C4-2B (cell line): ENCODE data around the gene SOS1.

Experiments
- H3K27ac ChIP-seq: fragments of 450-650 bp; 2 replicates; pipeline ENCODE4 v1.5.1; 2017
- ZFX ChIP-seq: fragments of 450-650 bp; IDR thresholded peaks from 2 replicates; pipeline ENCODE4 v1.6.1; 2017
- TF ChIP-seq, protein P1 (sequence below): fragments of 450-650 bp; conservative IDR thresholded peaks from 2 replicates; pipeline ENCODE4 v1.5.1; 2017; ENCODE audit warnings: mild to moderate bottlenecking

SOS1 gene

GRCh38 chr2:39109537-39109936, 11.3 kb downstream of the SOS1 start:
- no peak overlapping the region for H3K27ac ChIP-seq
- TF ChIP-seq, protein P1, sequence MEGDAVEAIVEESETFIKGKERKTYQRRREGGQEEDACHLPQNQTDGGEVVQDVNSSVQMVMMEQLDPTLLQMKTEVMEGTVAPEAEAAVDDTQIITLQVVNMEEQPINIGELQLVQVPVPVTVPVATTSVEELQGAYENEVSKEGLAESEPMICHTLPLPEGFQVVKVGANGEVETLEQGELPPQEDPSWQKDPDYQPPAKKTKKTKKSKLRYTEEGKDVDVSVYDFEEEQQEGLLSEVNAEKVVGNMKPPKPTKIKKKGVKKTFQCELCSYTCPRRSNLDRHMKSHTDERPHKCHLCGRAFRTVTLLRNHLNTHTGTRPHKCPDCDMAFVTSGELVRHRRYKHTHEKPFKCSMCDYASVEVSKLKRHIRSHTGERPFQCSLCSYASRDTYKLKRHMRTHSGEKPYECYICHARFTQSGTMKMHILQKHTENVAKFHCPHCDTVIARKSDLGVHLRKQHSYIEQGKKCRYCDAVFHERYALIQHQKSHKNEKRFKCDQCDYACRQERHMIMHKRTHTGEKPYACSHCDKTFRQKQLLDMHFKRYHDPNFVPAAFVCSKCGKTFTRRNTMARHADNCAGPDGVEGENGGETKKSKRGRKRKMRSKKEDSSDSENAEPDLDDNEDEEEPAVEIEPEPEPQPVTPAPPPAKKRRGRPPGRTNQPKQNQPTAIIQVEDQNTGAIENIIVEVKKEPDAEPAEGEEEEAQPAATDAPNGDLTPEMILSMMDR, result no peak
- TF ChIP-seq ZFX, result no peak

DNA sequence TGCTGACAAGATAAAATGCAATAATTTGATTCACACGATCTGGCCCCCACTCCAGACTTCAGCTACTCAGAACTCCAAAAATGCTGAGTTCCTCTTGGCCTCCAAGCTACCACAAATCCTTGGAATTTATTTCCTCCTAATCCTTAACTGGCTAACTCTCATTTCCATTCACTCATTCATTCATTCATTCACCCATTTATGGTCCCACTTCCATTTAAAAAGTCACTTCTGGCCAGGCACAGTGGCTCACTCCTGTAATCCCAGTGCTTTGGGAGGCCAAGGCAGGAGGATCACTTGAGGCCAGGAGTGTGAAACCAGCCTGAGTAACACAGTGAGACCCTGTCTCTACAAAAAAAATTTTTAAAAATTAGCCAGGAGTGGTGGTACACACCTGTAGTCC, 12.5 kb downstream of the SOS1 start:
- TF ChIP-seq, protein P1, result no peak
- no peak for TF ChIP-seq ZFX
- no peak overlapping the region for H3K27ac ChIP-seq

DNA sequence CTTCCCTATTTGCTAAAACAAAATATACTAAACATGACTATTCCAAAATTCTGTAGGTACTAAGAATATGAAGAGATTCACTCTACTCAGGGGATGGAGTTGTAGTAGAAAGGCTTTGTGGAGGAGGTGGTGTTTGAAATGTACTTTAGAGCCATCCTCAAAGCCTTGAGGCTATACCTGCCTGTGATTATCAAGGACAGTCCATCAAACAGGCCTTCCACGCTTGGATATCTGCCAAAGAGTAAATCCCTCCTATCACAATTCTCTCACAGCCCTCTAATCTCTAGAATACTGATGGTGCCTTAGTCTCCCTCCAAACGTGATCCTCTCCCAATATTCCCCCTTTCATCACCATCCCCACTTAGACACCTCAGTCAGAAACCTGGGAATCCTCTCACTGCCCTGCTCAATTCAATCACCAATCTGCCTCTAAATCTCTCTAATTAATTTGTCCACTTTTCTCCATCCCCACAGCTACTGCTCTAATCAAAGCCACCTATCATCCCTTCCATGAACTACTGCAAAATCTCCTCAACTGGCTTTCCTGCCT, 13.1 kb downstream of the SOS1 start:
- no peak overlapping the region for H3K27ac ChIP-seq
- no peak for TF ChIP-seq ZFX
- TF ChIP-seq, protein P1, result no peak

DNA sequence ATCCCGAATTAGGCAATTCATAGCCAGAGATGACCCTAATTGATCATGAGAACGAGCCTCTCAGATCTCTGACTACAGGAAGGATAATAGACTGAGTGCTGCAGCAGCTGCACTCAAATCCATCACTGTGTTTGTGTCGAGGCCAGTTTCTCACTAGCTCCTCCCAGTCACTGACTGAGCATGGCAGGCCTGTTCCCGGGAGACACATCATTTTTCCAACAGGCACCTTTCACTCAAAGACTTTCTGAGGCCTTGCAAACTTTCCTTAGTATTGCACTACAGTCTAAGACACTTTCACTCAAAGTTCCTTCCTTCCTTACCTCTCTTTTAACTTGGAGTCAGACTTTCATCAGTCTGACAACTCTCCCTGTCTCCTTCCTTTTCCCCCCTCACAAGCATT, 13.7 kb downstream of the SOS1 start:
- H3K27ac ChIP-seq, result no peak overlapping the region

DNA sequence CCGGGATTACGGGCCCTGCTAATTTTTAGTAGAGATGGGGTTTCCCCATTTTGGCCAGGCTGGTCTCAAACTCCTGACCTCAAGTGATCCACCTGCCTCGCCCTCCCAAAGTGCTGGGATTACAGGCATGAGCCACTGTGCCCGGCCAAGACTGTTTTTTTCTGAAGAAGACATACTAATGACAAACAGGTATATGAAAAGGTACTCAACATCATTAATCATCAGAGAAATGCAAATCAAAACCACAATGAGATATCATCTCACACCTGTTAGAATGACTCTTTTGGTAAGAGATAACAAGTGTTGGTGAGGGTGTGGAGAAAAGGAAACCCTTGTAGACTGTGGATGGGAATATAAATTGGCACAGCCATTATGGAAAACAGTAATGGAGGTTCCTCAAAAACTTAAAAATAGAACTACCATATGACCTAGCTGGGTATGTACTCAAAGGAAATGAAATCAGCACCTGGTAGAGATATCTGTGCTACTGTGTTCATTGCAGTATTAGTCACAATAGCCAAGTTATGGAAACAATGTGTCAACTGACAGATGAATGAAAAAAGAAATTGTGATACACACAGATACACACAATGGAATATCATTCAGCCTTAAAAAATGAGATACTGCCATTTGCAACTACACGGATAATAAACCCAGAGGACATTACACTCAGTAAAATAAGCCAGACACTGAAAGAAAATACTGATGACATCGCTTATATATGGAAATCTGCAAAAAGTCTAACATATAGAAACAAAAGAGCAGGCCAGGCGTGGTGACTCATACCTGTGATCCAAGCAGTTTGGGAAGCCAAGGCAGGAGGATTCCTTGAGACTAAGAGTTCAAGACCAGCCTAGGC, 20.8 kb downstream of the SOS1 start:
- TF ChIP-seq ZFX, result no peak
- TF ChIP-seq, protein P1, result no peak

More for the DNA sequence above, 13.7 kb downstream of the SOS1 start:
- TF ChIP-seq, protein P1, result no peak
- TF ChIP-seq ZFX, result no peak

DNA sequence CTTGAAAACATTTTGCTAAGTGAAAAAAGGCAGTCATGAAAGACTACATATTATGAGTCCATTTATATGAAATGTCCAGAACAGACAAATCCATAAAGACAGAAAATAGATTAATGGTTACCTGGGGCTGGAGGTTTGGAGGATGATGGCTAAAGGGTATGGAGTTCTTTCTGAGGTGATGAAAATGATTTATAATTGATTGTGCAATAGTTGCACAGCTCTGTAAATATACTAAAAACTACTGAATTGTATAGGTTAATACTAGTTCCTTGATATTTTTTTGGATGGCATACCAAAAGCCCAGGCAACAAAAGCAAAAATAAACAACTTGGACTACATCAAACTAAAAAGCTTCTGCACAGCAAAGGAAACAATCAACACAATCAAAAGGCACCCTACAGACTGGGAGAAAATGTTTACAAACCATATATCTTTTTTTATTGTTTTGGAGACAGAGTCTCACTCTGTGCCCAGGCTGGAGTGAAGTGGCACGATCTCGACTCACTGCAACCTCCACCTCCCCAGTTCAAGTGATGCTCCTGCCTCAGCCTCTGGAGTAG, 21.5 kb downstream of the SOS1 start:
- TF ChIP-seq, protein P1, result no peak
- no peak for TF ChIP-seq ZFX
- H3K27ac ChIP-seq, result no peak overlapping the region

More for the DNA sequence above, 20.8 kb downstream of the SOS1 start:
- H3K27ac ChIP-seq, result no peak overlapping the region

GRCh38 chr2:39095624-39096023, 25.2 kb downstream of the SOS1 start:
- no peak overlapping the region for H3K27ac ChIP-seq
- TF ChIP-seq ZFX, result no peak
- TF ChIP-seq, protein P1, result no peak
